MM.1S (cell line): Measurements from ENCODE around the gene AP1AR.

ENCODE experiments used
- CTCF ChIP-seq: fragments of 300-600 bp; sonication (generic); IDR thresholded peaks from 2 replicates; pipeline ENCODE4 v1.5.1; 2016; ENCODE audit warnings: antibody characterized with exemption, low read length, mixed read lengths
- EZH2 ChIP-seq: fragments of 300-600 bp; sonication (generic); optimal IDR thresholded peaks from 2 replicates; pipeline ENCODE3; 2017; ENCODE audit warnings: low read depth, mild to moderate bottlenecking, antibody characterized with exemption, low read length, mixed read lengths
- EZH2phosphoT487 ChIP-seq: fragments of 300-600 bp; sonication (generic); IDR thresholded peaks from 2 replicates; pipeline ENCODE4 v1.6.1; 2018; ENCODE audit warnings: antibody characterized with exemption, low read length

GRCh38 chr4:112183252-112183651 lies 48.3 kb upstream of the AP1AR start:
- TF ChIP-seq EZH2phosphoT487, result no peak
- TF ChIP-seq CTCF, result no peak
- no peak for TF ChIP-seq EZH2
